ENCODE data around the gene SLC6A16.
"Not testable (repeated sequence)": the region's sequence is repeated elsewhere in the genome, so short reads cannot be mapped to it uniquely, and the experiment has no call there.

Gene SLC6A16

GRCh38 chr19:49288205-49288604, 36.8 kb downstream of the SLC6A16 start:
- DNase-seq: not testable (repeated sequence)

GRCh38 chr19:49287141-49287770, 37.7 kb downstream of the SLC6A16 start:
- intact Hi-C loops (cut with DNase I): no loop called here
- no peak for DNase-seq

More at GRCh38 chr19:49288205-49288604, 36.8 kb downstream of the SLC6A16 start:
- intact Hi-C loops (cut with DNase I): not testable (repeated sequence)

- DNase-seq: no peak
- intact Hi-C loops (cut with DNase I): no loop called here
Observed at GRCh38 chr19:49282184-49282583, 42.8 kb downstream of the SLC6A16 start.

- no peak for DNase-seq
- intact Hi-C loops (cut with DNase I): no loop called here
Observed at GRCh38 chr19:49272204-49272603, 52.8 kb downstream of the SLC6A16 start.

GRCh38 chr19:49271080-49271753, 53.8 kb downstream of the SLC6A16 start:
- intact Hi-C loops (cut with DNase I): no loop called here
- no peak for DNase-seq

- DNase-seq: peak; percentile 19 to 93 (median 55)
- intact Hi-C loops (cut with DNase I): not testable (repeated sequence)
Observed at GRCh38 chr19:49266409-49266808, 58.6 kb downstream of the SLC6A16 start.

- intact Hi-C loops (cut with DNase I): no loop called here
- DNase-seq: no peak
Observed at GRCh38 chr19:49264258-49264657, 60.7 kb downstream of the SLC6A16 start.

GRCh38 chr19:49261602-49262001, 63.4 kb downstream of the SLC6A16 start:
- intact Hi-C loops (cut with DNase I): no loop called here
- DNase-seq: no peak

GRCh38 chr19:49256691-49257090, 68.3 kb downstream of the SLC6A16 start:
- intact Hi-C loops (cut with DNase I): no loop called here
- DNase-seq: no peak

- peak in 1 of 10 donors; percentile 79 for DNase-seq
Observed at GRCh38 chr19:49255674-49256073, 69.3 kb downstream of the SLC6A16 start.

GRCh38 chr19:49249933-49250332, 75.1 kb downstream of the SLC6A16 start:
- no peak for DNase-seq
- intact Hi-C loops (cut with DNase I): no loop called here

More at GRCh38 chr19:49255674-49256073, 69.3 kb downstream of the SLC6A16 start:
- intact Hi-C loops (cut with DNase I): no loop called here

- intact Hi-C loops (cut with DNase I): no loop called here
- DNase-seq: no peak
Observed at GRCh38 chr19:49247676-49248075, 77.3 kb downstream of the SLC6A16 start.

- peak in 2 of 10 donors; percentile 49 to 51 for DNase-seq
- intact Hi-C loops (cut with DNase I): no loop called here
Observed at GRCh38 chr19:49244256-49244655, 80.7 kb downstream of the SLC6A16 start.

- DNase-seq: peak in 2 of 10 donors; percentile 24 to 67
- intact Hi-C loops (cut with DNase I): no loop called here
Observed at GRCh38 chr19:49243726-49244125, 81.3 kb downstream of the SLC6A16 start.

GRCh38 chr19:49243129-49243528, 81.9 kb downstream of the SLC6A16 start:
- intact Hi-C loops (cut with DNase I): no loop called here
- peak in 1 of 10 donors; percentile 5 for DNase-seq

- DNase-seq: no peak
- intact Hi-C loops (cut with DNase I): no loop called here
Observed at GRCh38 chr19:49241769-49242168, 83.2 kb downstream of the SLC6A16 start.

Data from posterior cingulate gyrus (tissue), 11 donors.